H4 (cell line): ENCODE results near the gene TYSND1. TPM values are rescaled to one million over a fixed set of nuclear protein-coding genes. Genes with fewer than 3 reads are reported as not detected.
"Not testable (repeated sequence)": the region's sequence is repeated elsewhere in the genome, so short reads cannot be mapped to it uniquely, and the experiment has no call there.

ENCODE experiments used
- DNase-seq: peaks from one replicate; pipeline ENCODE4 v3.0.0-alpha.2; 2015; ENCODE audit warnings: low spot score
- total RNA-seq: library from RNA; depleted of rRNA; stranded (reverse); fragments of >200 nt; shearing (Covaris generic); gene quantifications from 2 replicates; pipeline ENCODE4 v1.2.3, GENCODE V29; 2014; rRNA removed

TYSND1 gene
- total RNA-seq, 1 experiment from 2014 or later = 9.2 TPM

DNA sequence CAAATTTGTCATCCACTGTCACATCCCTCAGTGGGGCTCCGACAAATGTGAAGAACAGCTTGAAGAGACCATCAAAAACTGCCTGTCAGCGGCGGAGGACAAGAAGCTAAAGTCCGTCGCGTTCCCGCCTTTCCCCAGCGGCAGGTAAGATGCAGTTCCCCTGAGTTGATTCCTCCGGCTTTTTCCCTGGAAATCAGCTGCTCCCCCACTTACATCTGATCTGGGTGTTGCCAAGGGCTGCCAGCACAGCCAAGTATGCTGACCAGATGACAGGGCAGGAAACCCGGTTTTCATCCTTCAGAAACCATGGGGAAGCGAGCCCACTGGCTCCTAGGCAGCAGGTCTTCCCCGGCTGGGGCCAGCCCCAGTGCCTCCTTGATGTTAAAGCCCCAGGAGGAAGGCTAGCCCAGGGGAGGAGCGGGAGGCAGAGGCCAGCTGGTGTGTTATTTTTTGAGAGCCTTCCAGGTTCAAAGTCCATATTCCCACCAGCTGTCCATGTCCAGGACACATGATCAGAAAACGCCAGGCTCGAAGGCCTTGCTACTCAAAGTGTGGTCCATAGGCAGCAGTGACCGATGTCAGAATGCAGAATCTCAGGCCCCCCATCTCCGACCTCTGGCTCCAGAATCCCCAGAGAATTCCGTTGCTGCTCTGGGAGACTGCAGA is 37.3 kb downstream of the TYSND1 start:
- DNase-seq = no peak

DNA sequence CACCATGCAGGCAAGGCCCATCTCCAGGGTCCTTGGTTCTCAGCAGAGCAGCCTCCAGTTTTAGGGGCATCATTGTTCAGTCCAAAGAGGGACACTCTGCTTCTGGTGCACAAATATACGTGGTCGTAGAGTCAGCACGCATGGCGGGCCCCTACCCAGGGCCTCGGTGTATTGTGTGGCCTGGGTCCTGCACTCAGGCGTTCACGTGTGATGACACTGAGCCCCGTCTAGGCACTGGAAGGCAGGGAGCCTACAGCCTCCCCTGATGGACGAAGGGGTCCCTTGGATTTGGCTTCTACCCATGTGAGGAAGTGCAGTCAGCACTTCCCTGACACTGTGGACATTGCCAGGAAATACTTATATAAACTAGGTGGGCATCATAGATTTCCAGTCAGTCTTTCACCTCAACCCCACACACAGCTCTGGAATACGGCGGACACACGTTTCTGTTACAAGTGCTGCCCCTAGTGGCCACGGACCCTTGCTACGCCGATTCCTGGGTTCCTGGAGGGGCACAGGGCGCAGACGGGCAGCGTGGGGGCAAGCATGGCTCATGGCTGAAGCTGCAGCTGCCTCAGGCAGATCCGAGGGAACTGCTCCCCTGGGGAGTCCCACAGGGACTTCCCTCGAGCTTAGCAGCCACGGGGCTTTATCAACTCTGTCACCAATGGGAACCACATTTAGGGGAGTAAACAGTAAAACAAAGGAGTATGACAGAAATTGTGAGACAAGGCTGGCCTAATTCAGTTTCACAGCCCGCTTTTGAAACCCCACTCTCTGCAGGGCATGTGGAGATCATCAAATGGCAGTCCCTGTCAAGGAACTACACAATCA is 39.3 kb downstream of the TYSND1 start:
- DNase-seq = no peak

GRCh38 chr10:70101668-70102067 is 44.8 kb downstream of the TYSND1 start:
- DNase-seq = no peak

DNA sequence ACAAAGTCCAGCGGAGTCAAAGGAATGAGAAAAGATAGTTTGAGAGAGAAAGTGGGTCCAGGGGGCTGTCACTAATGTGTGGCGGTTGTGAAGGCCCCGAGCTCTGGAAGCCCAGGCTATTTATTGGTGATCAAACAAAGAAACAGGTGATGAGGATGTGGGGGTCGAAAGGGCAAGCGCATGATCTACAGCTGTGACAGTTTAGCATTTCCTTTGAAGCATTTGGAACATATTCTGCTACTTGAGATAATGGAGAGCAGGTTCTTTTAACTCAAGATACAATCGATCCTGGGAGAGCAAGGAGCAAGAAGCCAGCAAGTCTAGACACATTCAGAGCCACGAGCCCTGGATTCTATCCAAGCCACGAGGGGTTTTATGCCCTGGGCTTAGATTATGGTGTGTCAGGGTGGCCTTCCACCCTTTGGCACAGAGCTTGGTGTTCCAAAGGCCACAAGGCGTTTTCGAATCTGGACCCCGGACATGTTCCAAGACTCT is 45.4 kb downstream of the TYSND1 start:
- DNase-seq = not testable (repeated sequence)

DNA sequence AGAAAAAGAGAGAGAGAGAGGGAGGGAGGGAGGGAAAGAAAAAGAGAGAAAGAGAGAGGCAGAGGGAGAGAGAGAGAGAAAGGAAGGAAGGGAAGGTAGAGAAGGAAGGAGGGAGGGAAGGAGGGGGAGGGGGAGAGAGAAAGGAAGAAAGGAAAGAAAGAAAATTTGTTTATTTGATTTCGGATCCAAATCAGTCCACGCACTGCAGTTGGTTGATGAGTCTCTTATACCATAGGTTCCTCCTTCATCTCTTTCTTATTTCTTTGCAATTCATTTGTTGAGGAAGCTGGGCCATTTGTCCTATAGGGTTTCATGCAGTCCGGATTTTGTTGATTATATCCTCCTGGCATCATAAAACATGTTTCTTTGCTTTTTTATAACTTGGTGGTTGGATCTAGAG is 48.2 kb downstream of the TYSND1 start:
- no peak for DNase-seq

- no peak for DNase-seq
These were observed 49.0 kb downstream of the TYSND1 start for GRCh38 chr10:70097459-70097858.

GRCh38 chr10:70096705-70097420 is 49.6 kb downstream of the TYSND1 start:
- no peak for DNase-seq

GRCh38 chr10:70096016-70096704 is 50.3 kb downstream of the TYSND1 start:
- no peak for DNase-seq

DNA sequence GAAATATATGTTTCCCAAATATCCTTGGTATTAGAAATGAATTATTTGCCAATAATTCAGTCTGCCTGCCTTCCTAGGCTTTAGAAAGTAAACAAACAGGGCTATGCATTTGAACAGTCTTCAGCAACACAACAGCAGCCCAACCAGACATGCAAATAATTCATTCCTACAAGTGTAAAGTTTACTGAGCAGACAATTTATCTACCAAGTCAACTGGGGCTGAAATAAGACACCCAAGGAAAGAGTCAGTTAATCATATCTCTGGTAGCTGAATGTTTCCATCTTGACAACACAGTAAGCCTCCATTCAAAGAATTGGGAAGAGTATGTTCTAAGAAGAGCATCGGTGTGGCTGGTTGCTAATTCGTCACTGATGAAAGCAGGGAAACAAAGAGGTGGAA is 52.2 kb downstream of the TYSND1 start:
- no peak for DNase-seq

- no peak for DNase-seq
These were observed 53.1 kb downstream of the TYSND1 start for GRCh38 chr10:70093335-70093944.

GRCh38 chr10:70092389-70092718 is 54.1 kb downstream of the TYSND1 start:
- DNase-seq = no peak

DNA sequence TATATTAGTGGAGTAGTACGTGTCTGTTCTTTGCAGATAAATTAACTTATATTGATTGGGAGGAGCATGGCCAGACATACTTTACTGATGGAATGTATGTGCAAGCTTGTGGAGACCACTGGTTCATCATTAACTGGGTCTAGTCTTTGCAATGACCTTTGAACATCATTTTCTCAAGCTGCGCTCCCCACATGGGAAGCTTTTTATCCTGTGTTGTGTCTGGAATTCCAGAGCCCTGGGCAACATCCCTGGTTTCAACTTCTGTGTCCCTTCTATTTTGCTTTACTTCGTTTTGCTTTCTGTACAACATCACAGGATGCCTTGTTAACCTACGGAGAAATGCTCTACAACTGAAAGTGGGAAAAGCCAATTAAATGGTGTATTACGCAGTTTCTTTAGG is 55.5 kb downstream of the TYSND1 start:
- DNase-seq = no peak

DNA sequence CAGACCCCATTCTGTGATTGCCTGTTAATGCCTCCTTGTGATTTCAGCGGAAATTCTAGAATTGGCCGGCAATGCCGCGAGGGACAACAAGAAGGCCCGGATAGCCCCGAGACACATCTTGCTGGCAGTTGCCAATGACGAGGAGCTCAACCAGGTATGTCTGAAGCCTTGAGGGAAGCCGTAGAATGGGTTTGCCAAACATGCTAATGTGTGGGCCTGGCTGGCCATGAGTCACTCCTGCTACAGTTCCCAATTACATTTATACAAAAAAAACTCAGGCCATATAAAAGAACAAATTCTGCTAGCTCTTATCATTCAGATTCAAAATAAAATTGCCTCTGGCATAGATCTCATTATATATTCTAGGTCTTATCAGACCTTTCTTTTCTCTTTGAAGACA is 56.5 kb downstream of the TYSND1 start:
- no peak for DNase-seq

DNA sequence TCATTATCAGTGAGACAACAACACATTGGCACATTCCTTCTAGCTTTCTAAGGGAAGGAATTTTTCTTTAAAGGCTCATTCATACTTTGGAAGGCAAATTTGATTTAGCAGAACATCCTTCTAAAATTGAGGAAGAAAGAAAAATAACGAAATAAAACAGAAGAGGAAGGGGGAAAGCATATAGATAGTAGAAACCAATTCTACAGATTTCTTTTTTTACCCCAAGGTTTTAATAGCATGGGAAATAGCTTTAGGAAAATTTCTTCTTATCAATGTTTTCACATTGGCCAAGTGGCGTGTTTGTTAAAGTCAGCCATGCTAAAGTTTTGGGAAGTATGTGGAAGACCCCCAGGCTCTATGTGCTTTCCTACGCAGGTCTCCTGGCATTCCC is 58.2 kb downstream of the TYSND1 start:
- DNase-seq = no peak

Other genes with a start within 250 kb of the TYSND1 start
- 37.9 and 42.7 TPM in 2 replicates for gene MACROH2A2, start 93.9 kb downstream of the TYSND1 start, total RNA-seq
- 9.2 and 10.6 TPM in 2 replicates for gene AIFM2, start 13.9 kb downstream of the TYSND1 start, total RNA-seq
- gene SAR1A, start 23.8 kb upstream of the TYSND1 start, total RNA-seq = 75.0 and 90.9 TPM in 2 replicates
- 301 and 357 TPM in 2 replicates for gene PPA1, start 86.7 kb upstream of the TYSND1 start, total RNA-seq
- not detected in 2 replicates for gene NPFFR1, start 137.3 kb upstream of the TYSND1 start, total RNA-seq
- gene LRRC20, start 235.9 kb upstream of the TYSND1 start, total RNA-seq = 8.2 and 9.3 TPM in 2 replicates